H1 (cell line): ENCODE results near the gene MIB1. TPM values are rescaled to one million over a fixed set of nuclear protein-coding genes. Genes with fewer than 3 reads are reported as not detected.

ENCODE experiments used
- CTCF ChIA-PET: fragments of 300-600 bp; sonication (Branson Sonifier 250); formaldehyde crosslinking; loops from one replicate; lab custom pipeline; 2021; ENCODE audit not compliant: partially characterized antibody; lab: Charles Lee
- POLR2A ChIA-PET: fragments of 300-600 bp; sonication (Branson Sonifier 250); formaldehyde crosslinking; loops from one replicate; lab custom pipeline; 2021; ENCODE audit warnings: inconsistent platforms; ENCODE audit not compliant: partially characterized antibody; lab: Charles Lee
- DNase-seq, 2 experiments: peaks; one replicate each; pipeline versions ENCODE4 v3.0.0 to v3.0.0-alpha.2; 2010 to 2022; ENCODE audit warnings: low spot score in 2 of 2, low read depth in 1 of 2, mixed read lengths in 1 of 2
- FAIRE-seq: peaks from 2 replicates; lab custom pipeline; 2011; peaks lifted over from hg19 to GRCh38; lab: Jason Lieb, UNC
- H2AFZ ChIP-seq: 2 replicates; pipeline ENCODE4 v1.8.1; 2012; ENCODE audit warnings: low read length, inconsistent platforms
- H2AK5ac ChIP-seq: 2 replicates; pipeline ENCODE4 v1.6.1; 2013; ENCODE audit warnings: low read depth, low read length
- H2BK120ac ChIP-seq: replicated peaks from 2 replicates; pipeline ENCODE3; 2013; ENCODE audit warnings: low read depth, low read length, inconsistent platforms
- H2BK12ac ChIP-seq: 2 replicates; pipeline ENCODE4 v1.6.1; 2013; ENCODE audit warnings: low read depth, low read length
- H2BK15ac ChIP-seq: 2 replicates; pipeline ENCODE4 v1.6.1; 2013; ENCODE audit warnings: low read length
- H2BK20ac ChIP-seq: 2 replicates; pipeline ENCODE4 v1.6.1; 2013; ENCODE audit warnings: low read length
- H2BK5ac ChIP-seq: 2 replicates; pipeline ENCODE4 v1.6.1; 2013; ENCODE audit warnings: low read depth, low read length
- H3K14ac ChIP-seq: 2 replicates; pipeline ENCODE4 v1.6.1; 2013; ENCODE audit warnings: inconsistent platforms; ENCODE audit not compliant: insufficient read length
- H3K18ac ChIP-seq: 2 replicates; pipeline ENCODE4 v1.6.1; 2013; ENCODE audit warnings: low read length; ENCODE audit errors: extremely low read depth
- H3K23ac ChIP-seq: 2 replicates; pipeline ENCODE4 v1.6.1; 2013; ENCODE audit warnings: inconsistent platforms; ENCODE audit not compliant: insufficient read length
- H3K23me2 ChIP-seq: 2 replicates; pipeline ENCODE4 v1.6.1; 2013; ENCODE audit warnings: low read depth, low read length
- H3K27ac ChIP-seq: 2 replicates; pipeline ENCODE4 v1.6.1; 2011; ENCODE audit warnings: low read depth, low read length, inconsistent platforms
- H3K27me3 ChIP-seq, 4 experiments: replicated peaks in 1 of 4; 1 replicate in 1 of 4; 2 replicates in 3 of 4; pipeline versions ENCODE4 v1.6.1 to v1.8.1; 2011 to 2013; ENCODE audit warnings: low read length in 3 of 4, mild to moderate bottlenecking in 3 of 4, inconsistent platforms in 2 of 4, mixed read lengths in 2 of 4, moderate library complexity in 1 of 4; ENCODE audit not compliant: control insufficient read depth in 3 of 4, insufficient read depth in 3 of 4; ENCODE audit errors: extremely low read depth in 1 of 4
- H3K36me3 ChIP-seq, 4 experiments: 2 replicates each; pipeline versions ENCODE4 v1.6.1 to v1.8.1; 2011 to 2013; ENCODE audit warnings: mild to moderate bottlenecking in 4 of 4, low read length in 3 of 4, moderate library complexity in 2 of 4, control low read depth in 1 of 4, inconsistent platforms in 1 of 4; ENCODE audit not compliant: insufficient read depth in 4 of 4, control insufficient read depth in 2 of 4
- H3K4ac ChIP-seq: replicated peaks from 2 replicates; pipeline ENCODE3; 2013; ENCODE audit warnings: low read length, low read depth, mixed read lengths, inconsistent platforms; ENCODE audit not compliant: insufficient read length
- H3K4me1 ChIP-seq, 4 experiments: replicated peaks in 1 of 4; 1 replicate in 1 of 4; 2 replicates in 3 of 4; pipeline versions ENCODE4 v1.6.1 to v1.8.1; 2011 to 2013; ENCODE audit warnings: low read length in 3 of 4, inconsistent platforms in 2 of 4, mixed read lengths in 1 of 4; ENCODE audit not compliant: insufficient read depth in 4 of 4, control insufficient read depth in 3 of 4
- H3K4me2 ChIP-seq, 2 experiments: 2 replicates each; pipeline versions ENCODE4 v1.6.1 to v1.8.1; 2011 to 2013; ENCODE audit warnings: low read depth in 2 of 2, low read length in 2 of 2, control low read depth in 1 of 2, inconsistent platforms in 1 of 2, mild to moderate bottlenecking in 1 of 2; ENCODE audit not compliant: insufficient read depth in 1 of 2
- H3K4me3 ChIP-seq, 4 experiments: fragments of 200-600, 300-600 bp in 1 of 4; sonication (generic), shearing (Covaris generic), sonication (Bioruptor Twin) in 1 of 4; 2 replicates each; pipeline versions ENCODE4 v1.5.1 to v1.8.1; 2011 to 2016; ENCODE audit warnings: low read length in 4 of 4, low read depth in 3 of 4, control low read depth in 2 of 4, inconsistent platforms in 2 of 4, mild to moderate bottlenecking in 2 of 4, mixed read lengths in 1 of 4, moderate library complexity in 1 of 4; ENCODE audit not compliant: insufficient read depth in 2 of 4; ENCODE audit errors: extremely low read depth in 1 of 4
- H3K56ac ChIP-seq: replicated peaks from 2 replicates; pipeline ENCODE3; 2013; ENCODE audit warnings: low read depth, mild to moderate bottlenecking, mixed read lengths, low read length, inconsistent platforms; ENCODE audit not compliant: insufficient read length
- H3K79me1 ChIP-seq: 2 replicates; pipeline ENCODE4 v1.6.1; 2013; ENCODE audit warnings: low read depth, low read length, control low read depth
- H3K79me2 ChIP-seq, 2 experiments: 2 replicates each; pipeline versions ENCODE4 v1.6.1 to v1.8.1; 2012 to 2013; ENCODE audit warnings: low read length in 2 of 2, mild to moderate bottlenecking in 2 of 2, inconsistent platforms in 1 of 2; ENCODE audit not compliant: insufficient read depth in 2 of 2, control insufficient read depth in 1 of 2
- H3K9ac ChIP-seq, 4 experiments: replicated peaks in 1 of 4; 1 replicate in 1 of 4; 2 replicates in 3 of 4; pipeline versions ENCODE4 v1.6.1 to v1.8.1; 2011 to 2013; ENCODE audit warnings: low read depth in 3 of 4, low read length in 3 of 4, control low read depth in 2 of 4, mild to moderate bottlenecking in 2 of 4, moderate library complexity in 2 of 4, inconsistent platforms in 1 of 4; ENCODE audit errors: extremely low read depth in 1 of 4
- H3K9me3 ChIP-seq, 2 experiments: 2 replicates each; pipeline versions ENCODE4 v1.6.1 to v1.8.1; 2012 to 2013; ENCODE audit warnings: mild to moderate bottlenecking in 2 of 2, moderate library complexity in 2 of 2, control low read depth in 1 of 2, inconsistent platforms in 1 of 2, low read depth in 1 of 2, low read length in 1 of 2, mixed read lengths in 1 of 2; ENCODE audit not compliant: insufficient read depth in 2 of 2
- H4K20me1 ChIP-seq, 2 experiments: replicated peaks in 1 of 2; 2 replicates each; pipeline versions ENCODE3 to v1.8.1; 2011 to 2013; ENCODE audit warnings: inconsistent platforms in 2 of 2, low read length in 2 of 2, mild to moderate bottlenecking in 1 of 2; ENCODE audit not compliant: insufficient read depth in 2 of 2, control insufficient read depth in 1 of 2
- H4K5ac ChIP-seq: 2 replicates; pipeline ENCODE4 v1.6.1; 2013; ENCODE audit warnings: low read length, low read depth, mixed read lengths, inconsistent platforms; ENCODE audit not compliant: insufficient read length
- H4K8ac ChIP-seq: 2 replicates; pipeline ENCODE4 v1.8.0; 2013; ENCODE audit warnings: mild to moderate bottlenecking, moderate library complexity, low read length, inconsistent platforms; ENCODE audit not compliant: insufficient read depth; ENCODE audit errors: extremely low read depth
- H4K91ac ChIP-seq: replicated peaks from 2 replicates; pipeline ENCODE3; 2013; ENCODE audit warnings: low read length, mixed read lengths, inconsistent platforms; ENCODE audit not compliant: insufficient read length
- CBX8 ChIP-seq: fragments of 300-800, 300-1000 bp; sonication (generic); IDR thresholded peaks from 2 replicates; pipeline ENCODE4 v1.7.1; 2016; ENCODE audit warnings: low read depth, low read length, borderline replicate concordance
- GABPA ChIP-seq: IDR thresholded peaks from 2 replicates; pipeline ENCODE4 v1.6.1; 2011; ENCODE audit warnings: mild to moderate bottlenecking, low read length, moderate library complexity, borderline replicate concordance; ENCODE audit not compliant: insufficient read depth
- KDM5A ChIP-seq: fragments of 200-600 bp; IDR thresholded peaks from 2 replicates; pipeline ENCODE4 v1.7.1; 2012; ENCODE audit warnings: mild to moderate bottlenecking, low read length, inconsistent platforms, mixed read lengths
- PHF8 ChIP-seq: fragments of 200-600 bp; sonication (generic); conservative IDR thresholded peaks from 2 replicates; pipeline ENCODE4 v1.7.1; 2012; ENCODE audit warnings: low read depth, mild to moderate bottlenecking, inconsistent platforms, low read length, moderate library complexity
- POLR2A ChIP-seq, 2 experiments: IDR thresholded peaks; 1 replicate in 1 of 2; 2 replicates in 1 of 2; pipeline ENCODE4 v1.6.1; 2011; ENCODE audit warnings: low read depth in 2 of 2, low read length in 2 of 2, mild to moderate bottlenecking in 2 of 2; ENCODE audit errors: control extremely low read depth in 1 of 2
- POU5F1 ChIP-seq: IDR thresholded peaks from 2 replicates; pipeline ENCODE4 v1.6.1; 2011; ENCODE audit warnings: low read depth, mild to moderate bottlenecking, low read length, moderate library complexity
- RAD21 ChIP-seq, 2 experiments: IDR thresholded peaks in 1 of 2; conservative IDR thresholded peaks in 1 of 2; 2 replicates each; pipeline ENCODE4 v1.6.1; 2011; ENCODE audit warnings: low read depth in 2 of 2, low read length in 2 of 2, improper control_type of control experiment in 1 of 2, inconsistent platforms in 1 of 2, mild to moderate bottlenecking in 1 of 2, moderate library complexity in 1 of 2
- RBBP5 ChIP-seq: IDR thresholded peaks from 2 replicates; pipeline ENCODE4 v1.7.1; 2012; ENCODE audit warnings: low read depth, mild to moderate bottlenecking, inconsistent platforms, low read length, moderate library complexity, borderline replicate concordance
- ZNF274 ChIP-seq: IDR thresholded peaks from 2 replicates; pipeline ENCODE4 v1.7.0; 2012; ENCODE audit warnings: low read length, borderline replicate concordance; ENCODE audit errors: extremely low read depth
- WGBS, 2 experiments: shearing (Covaris generic) in 1 of 2; methylation state at CpG; one replicate each; pipeline versions ENCODE4 v1.1.6 to v1.1.7; 2013 to 2015; ENCODE audit warnings: low lambda C conversion rate in 2 of 2, mixed read lengths in 2 of 2, inconsistent platforms in 1 of 2, low coverage in 1 of 2, missing lambda C conversion rate in 1 of 2; ENCODE audit not compliant: insufficient replicate concordance in 2 of 2, insufficient coverage in 1 of 2, insufficient read length in 1 of 2; ENCODE audit errors: extremely low coverage in 1 of 2, missing lambda C conversion rate in 1 of 2; 5-methylcytosine and 5-hydroxymethylcytosine counted together
- polyA plus RNA-seq, 7 experiments: library from polyadenylated mRNA; depleted of rRNA in 3 of 7; stranded (reverse) in 5 of 7; unstranded in 2 of 7; fragments of >200 nt in 5 of 7; fragments of 200-250 nt in 2 of 7; gene quantifications; 1 replicate in 5 of 7; 2 replicates in 1 of 7; 4 replicates in 1 of 7; pipeline versions ENCODE4 v1.2.1 to v1.2.3, GENCODE V29; 2011 to 2013; ENCODE audit warnings: missing spikeins in 2 of 7, mixed read lengths in 2 of 7
- total RNA-seq: library from RNA; stranded (reverse); fragmentation: NEBNext Ultra II Directional; extraction: Animal tissue kit (Norgen Biotek cat#: 25700); gene quantifications from 2 replicates; pipeline ENCODE4 v1.2.1, GENCODE V29; 2021
- TF ChIP-seq, protein P1 (sequence below), 3 experiments: IDR thresholded peaks; 1 replicate in 2 of 3; 2 replicates in 1 of 3; pipeline versions ENCODE4 v1.5.1 to v1.6.1; 2011; ENCODE audit warnings: low read length in 3 of 3, mild to moderate bottlenecking in 3 of 3, inconsistent platforms in 2 of 3, low read depth in 1 of 3, moderate library complexity in 1 of 3; ENCODE audit not compliant: insufficient read depth in 1 of 3; ENCODE audit errors: control extremely low read depth in 1 of 3

Gene MIB1
- total and polyA plus RNA-seq, 2 of the 8 experiments (the other 6 are each of a cell fraction or from before 2014, with no cell fraction given), result 8.2 to 60.3 TPM

GRCh38 chr18:21851327-21851961 lies 110.9 kb downstream of the MIB1 start:
- CTCF ChIA-PET, result interaction anchor here (0.6 kb wide), 1 partner anchor 162 kb away, joined by 3 read pairs; no protein-coding TSS in a partner anchor
- no peak overlapping the region for H2AK5ac ChIP-seq
- no peaks in the 10 kb centered on the region for H3K4me1 ChIP-seq
- no peak overlapping the region for H3K27ac ChIP-seq
- no peaks in the 10 kb centered on the region for H3K23me2 ChIP-seq
- H3K9me3 ChIP-seq, result no peaks in the 10 kb centered on the region
- H3K36me3 ChIP-seq, result peaks cover 0 to 25% (median 7%) of the 10 kb centered on the region in 4 experiments; a peak in 6 of 8 replicates
- no peak overlapping the region for H3K9ac ChIP-seq
- DNase-seq, result no peak
- no peak overlapping the region for H4K5ac ChIP-seq
- H3K4me2 ChIP-seq, result no peak overlapping the region
- H2AFZ ChIP-seq, result no peak overlapping the region
- no peak overlapping the region for H4K91ac ChIP-seq
- no peak for TF ChIP-seq PHF8
- TF ChIP-seq, protein P1, sequence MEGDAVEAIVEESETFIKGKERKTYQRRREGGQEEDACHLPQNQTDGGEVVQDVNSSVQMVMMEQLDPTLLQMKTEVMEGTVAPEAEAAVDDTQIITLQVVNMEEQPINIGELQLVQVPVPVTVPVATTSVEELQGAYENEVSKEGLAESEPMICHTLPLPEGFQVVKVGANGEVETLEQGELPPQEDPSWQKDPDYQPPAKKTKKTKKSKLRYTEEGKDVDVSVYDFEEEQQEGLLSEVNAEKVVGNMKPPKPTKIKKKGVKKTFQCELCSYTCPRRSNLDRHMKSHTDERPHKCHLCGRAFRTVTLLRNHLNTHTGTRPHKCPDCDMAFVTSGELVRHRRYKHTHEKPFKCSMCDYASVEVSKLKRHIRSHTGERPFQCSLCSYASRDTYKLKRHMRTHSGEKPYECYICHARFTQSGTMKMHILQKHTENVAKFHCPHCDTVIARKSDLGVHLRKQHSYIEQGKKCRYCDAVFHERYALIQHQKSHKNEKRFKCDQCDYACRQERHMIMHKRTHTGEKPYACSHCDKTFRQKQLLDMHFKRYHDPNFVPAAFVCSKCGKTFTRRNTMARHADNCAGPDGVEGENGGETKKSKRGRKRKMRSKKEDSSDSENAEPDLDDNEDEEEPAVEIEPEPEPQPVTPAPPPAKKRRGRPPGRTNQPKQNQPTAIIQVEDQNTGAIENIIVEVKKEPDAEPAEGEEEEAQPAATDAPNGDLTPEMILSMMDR (IDR thresholded peaks at IDR 0.05; ENCODE audit: control extremely low read depth in 1 of 3, insufficient read depth in 1 of 3, low read depth in 1 of 3, low read length in 3 of 3), result peak in 2 of 3 experiments; percentile 6 to 25; a peak in 2 of 4 replicates
- TF ChIP-seq RAD21 (IDR thresholded peaks at IDR 0.05 in 1 of 2, conservative IDR thresholded peaks at IDR 0.05 in 1 of 2; ENCODE audit: low read depth in 2 of 2, low read length in 2 of 2), result peak; percentile 35 to 46; a peak in 3 of 4 replicates
- TF ChIP-seq GABPA, result no peak
- no peak for TF ChIP-seq CBX8
- TF ChIP-seq POLR2A (IDR thresholded peaks at IDR 0.05; ENCODE audit: control extremely low read depth in 1 of 2, low read depth in 2 of 2, low read length in 2 of 2), result no peak
- no peak for TF ChIP-seq ZNF274
- TF ChIP-seq KDM5A, result no peak
- TF ChIP-seq POU5F1, result no peak
- TF ChIP-seq RBBP5, result no peak
- TF ChIP-seq, all 59 proteins: peak for 2
- no peak overlapping the region for H2BK20ac ChIP-seq
- peaks cover 0 to 5% of the 10 kb centered on the region in 2 experiments for H4K20me1 ChIP-seq
- WGBS, 2 experiments, result 84% methylated on average over 5 of the region's 5 CpGs; no CpG with 5 or more reads in 1 of the 2 experiments
- no peak for FAIRE-seq
- no peaks in the 10 kb centered on the region for H3K27me3 ChIP-seq
- no peak overlapping the region for H3K18ac ChIP-seq
- no peak overlapping the region for H2BK120ac ChIP-seq
- no peak overlapping the region for H3K56ac ChIP-seq
- no peaks in the 10 kb centered on the region for H3K79me2 ChIP-seq
- H4K8ac ChIP-seq, result no peak overlapping the region
- H3K14ac ChIP-seq, result no peak overlapping the region
- POLR2A ChIA-PET, result no interaction called here
- H2BK12ac ChIP-seq, result no peak overlapping the region
- H3K4ac ChIP-seq, result no peak overlapping the region
- H3K4me3 ChIP-seq, result no peak overlapping the region
- H2BK5ac ChIP-seq, result no peak overlapping the region
- H2BK15ac ChIP-seq, result no peak overlapping the region
- H3K79me1 ChIP-seq, result no peaks in the 10 kb centered on the region
- no peak overlapping the region for H3K23ac ChIP-seq
